GM18508 (cell line): ENCODE results near the gene STX3.
"Not testable (repeated sequence)": the region's sequence is repeated elsewhere in the genome, so short reads cannot be mapped to it uniquely, and the experiment has no call there.

Experiments
- ATAC-seq: cut with Tn5 transposase; IDR thresholded peaks from one replicate; pipeline ENCODE4 v1.9.1; 2021; ENCODE audit warnings: moderate number of reproducible peaks; ENCODE audit not compliant: insufficient read depth, unreplicated experiment

STX3 gene

GRCh38 chr11:59756845-59757244, 1.7 kb downstream of the STX3 start:
- ATAC-seq = no peak

GRCh38 chr11:59758401-59759037, 3.3 kb downstream of the STX3 start:
- ATAC-seq = no peak

- ATAC-seq = no peak
These were observed 4.7 kb downstream of the STX3 start for GRCh38 chr11:59759900-59760299.

GRCh38 chr11:59760771-59761170, 5.6 kb downstream of the STX3 start:
- no peak for ATAC-seq

GRCh38 chr11:59761993-59762392, 6.8 kb downstream of the STX3 start:
- ATAC-seq = no peak

- no peak for ATAC-seq
These were observed 10.0 kb downstream of the STX3 start for GRCh38 chr11:59765068-59765735.

- no peak for ATAC-seq
These were observed 11.5 kb downstream of the STX3 start for GRCh38 chr11:59766542-59767224.

- ATAC-seq = no peak
These were observed 12.0 kb downstream of the STX3 start for GRCh38 chr11:59767225-59767611.

GRCh38 chr11:59769111-59769510, 13.9 kb downstream of the STX3 start:
- no peak for ATAC-seq

GRCh38 chr11:59769828-59770227, 14.7 kb downstream of the STX3 start:
- ATAC-seq = no peak

- ATAC-seq = no peak
These were observed 15.1 kb downstream of the STX3 start for GRCh38 chr11:59770319-59770718.

GRCh38 chr11:59770869-59771268, 15.7 kb downstream of the STX3 start:
- ATAC-seq = no peak

- ATAC-seq = no peak
These were observed 16.4 kb downstream of the STX3 start for GRCh38 chr11:59771605-59772004.

GRCh38 chr11:59773083-59773440, 17.9 kb downstream of the STX3 start:
- ATAC-seq = no peak

- ATAC-seq = no peak
These were observed 21.3 kb downstream of the STX3 start for GRCh38 chr11:59776210-59777066.

- ATAC-seq = no peak
These were observed 21.9 kb downstream of the STX3 start for GRCh38 chr11:59777104-59777503.

GRCh38 chr11:59778122-59778521, 22.9 kb downstream of the STX3 start:
- no peak for ATAC-seq

GRCh38 chr11:59779487-59779886, 24.3 kb downstream of the STX3 start:
- no peak for ATAC-seq

GRCh38 chr11:59782080-59782479, 26.9 kb downstream of the STX3 start:
- no peak for ATAC-seq

GRCh38 chr11:59783632-59784090, 28.5 kb downstream of the STX3 start:
- ATAC-seq = no peak

- ATAC-seq = not testable (repeated sequence)
These were observed 29.3 kb downstream of the STX3 start for GRCh38 chr11:59784441-59784840.
